GM12892 (cell line): ENCODE data around the gene SUPT3H.

Experiments
- POLR2A ChIP-seq: IDR thresholded peaks from 2 replicates; pipeline ENCODE4 v1.6.1; 2011; ENCODE audit warnings: low read depth, low read length, control low read depth
- POLR2AphosphoS5 ChIP-seq: IDR thresholded peaks from 2 replicates; pipeline ENCODE4 v1.6.1; 2011; ENCODE audit warnings: low read depth, low read length, control low read depth

DNA sequence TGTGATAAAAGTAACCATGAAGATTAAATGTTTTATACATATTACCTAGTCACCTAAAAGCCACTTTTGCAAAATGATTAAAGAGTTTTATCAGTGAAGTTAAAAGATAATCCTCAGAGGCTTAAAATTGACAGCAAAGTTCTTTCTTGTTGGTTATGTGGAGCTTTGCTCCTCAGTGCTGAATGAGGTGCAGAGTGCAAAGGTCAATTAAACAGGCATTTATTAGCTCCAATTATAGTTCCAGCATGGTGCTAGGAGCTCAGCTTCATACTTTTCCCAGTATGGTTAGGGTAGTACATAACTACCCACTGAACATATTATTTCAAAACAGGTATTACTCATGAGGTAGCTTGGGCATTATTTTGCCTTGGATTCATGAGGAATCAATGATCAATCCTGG, 463.6 kb downstream of the SUPT3H start:
- TF ChIP-seq POLR2AphosphoS5 (no peak), POLR2A (no peak)
